RWPE1 (cell line): ENCODE results near the gene CDH13.

Experiments
- CTCF ChIA-PET: fragments of 350-600 bp; sonication (Branson Sonifier 250); formaldehyde crosslinking; extraction: SDS; loops from one replicate; lab custom pipeline; 2021; lab: Yijun Ruan, JAX
- POLR2A ChIA-PET: fragments of 400-600 bp; formaldehyde crosslinking; extraction: SDS; loops from one replicate; lab custom pipeline; 2020; ENCODE audit warnings: antibody characterized with exemption; ENCODE audit not compliant: low non-redundant PET; lab: Yijun Ruan, JAX
- DNase-seq: peaks from one replicate; pipeline ENCODE4 v3.0.0; 2012; ENCODE audit warnings: low spot score
- H3K27ac ChIP-seq: fragments of 450-650 bp; 2 replicates; pipeline ENCODE4 v1.5.1; 2017
- CTCF ChIP-seq: fragments of 450-650 bp; conservative IDR thresholded peaks from 2 replicates; pipeline ENCODE4 v1.5.1; 2017; ENCODE audit warnings: low read depth, mild to moderate bottlenecking

CDH13 gene

GRCh38 chr16:83482545-83483162 lies 855.9 kb downstream of the CDH13 start:
- CTCF ChIA-PET: no interaction called here
- POLR2A ChIA-PET: no interaction called here
- no peak for DNase-seq
- H3K27ac ChIP-seq: no peak overlapping the region
- TF ChIP-seq CTCF: no peak

- no peak for DNase-seq
- no peak overlapping the region for H3K27ac ChIP-seq
- ChIA-PET POLR2A (no interaction called here), CTCF (interaction anchor here (0.6 kb wide), 1 partner anchor 379 kb away, joined by 3 read pairs; no protein-coding TSS in a partner anchor)
- no peak for TF ChIP-seq CTCF
Measured at GRCh38 chr16:83490073-83490472, 863.3 kb downstream of the CDH13 start.

- TF ChIP-seq CTCF: no peak
- POLR2A ChIA-PET: no interaction called here
- CTCF ChIA-PET: no interaction called here
- H3K27ac ChIP-seq: no peak overlapping the region
- DNase-seq: no peak
Measured at GRCh38 chr16:83494459-83494858, 867.7 kb downstream of the CDH13 start.

- ChIA-PET CTCF (no interaction called here), POLR2A (no interaction called here)
- no peak for TF ChIP-seq CTCF
- no peak overlapping the region for H3K27ac ChIP-seq
- DNase-seq: no peak
Measured at GRCh38 chr16:83501481-83501880, 874.7 kb downstream of the CDH13 start.

- CTCF ChIA-PET: no interaction called here
- no peak for TF ChIP-seq CTCF
- DNase-seq: no peak
- no peak overlapping the region for H3K27ac ChIP-seq
- POLR2A ChIA-PET: no interaction called here
Measured at GRCh38 chr16:83508295-83508694, 881.5 kb downstream of the CDH13 start.

GRCh38 chr16:83509316-83509715 lies 882.5 kb downstream of the CDH13 start:
- CTCF ChIA-PET: interaction anchor here (0.8 kb wide), 1 partner anchor 1353 kb away, joined by 3 read pairs; no protein-coding TSS in a partner anchor
- no peak overlapping the region for H3K27ac ChIP-seq
- DNase-seq: no peak
- POLR2A ChIA-PET: no interaction called here
- TF ChIP-seq CTCF: no peak

- ChIA-PET CTCF (no interaction called here), POLR2A (no interaction called here)
- H3K27ac ChIP-seq: no peak overlapping the region
Measured at GRCh38 chr16:83510906-83511305, 884.1 kb downstream of the CDH13 start.

More at GRCh38 chr16:83510906-83511305, 884.1 kb downstream of the CDH13 start:
- TF ChIP-seq CTCF: no peak
- DNase-seq: no peak
